Measurements from ENCODE around the gene B4GALNT3.

DNA sequence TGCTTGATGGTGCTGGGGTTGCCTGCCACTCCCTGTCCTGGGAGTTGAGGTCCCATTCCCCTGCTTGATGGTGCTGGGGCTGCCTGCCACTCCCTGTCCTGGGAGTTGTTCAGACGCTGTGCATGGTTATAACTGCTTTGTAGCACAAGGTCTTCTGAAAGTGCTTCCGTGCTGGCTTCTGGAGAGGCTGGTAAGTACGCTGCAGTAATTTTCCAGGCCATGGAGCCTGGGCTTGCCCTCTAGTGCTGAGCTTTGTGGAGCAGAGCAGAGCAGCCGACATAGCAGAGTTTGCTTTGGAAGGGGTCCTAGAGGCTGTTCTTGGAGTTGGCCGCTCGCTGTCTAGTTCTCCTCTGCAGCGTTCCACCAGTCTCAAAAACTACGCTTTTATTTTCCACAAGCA is 6.3 kb downstream of the B4GALNT3 start:
- TF ChIP-seq, protein P1, sequence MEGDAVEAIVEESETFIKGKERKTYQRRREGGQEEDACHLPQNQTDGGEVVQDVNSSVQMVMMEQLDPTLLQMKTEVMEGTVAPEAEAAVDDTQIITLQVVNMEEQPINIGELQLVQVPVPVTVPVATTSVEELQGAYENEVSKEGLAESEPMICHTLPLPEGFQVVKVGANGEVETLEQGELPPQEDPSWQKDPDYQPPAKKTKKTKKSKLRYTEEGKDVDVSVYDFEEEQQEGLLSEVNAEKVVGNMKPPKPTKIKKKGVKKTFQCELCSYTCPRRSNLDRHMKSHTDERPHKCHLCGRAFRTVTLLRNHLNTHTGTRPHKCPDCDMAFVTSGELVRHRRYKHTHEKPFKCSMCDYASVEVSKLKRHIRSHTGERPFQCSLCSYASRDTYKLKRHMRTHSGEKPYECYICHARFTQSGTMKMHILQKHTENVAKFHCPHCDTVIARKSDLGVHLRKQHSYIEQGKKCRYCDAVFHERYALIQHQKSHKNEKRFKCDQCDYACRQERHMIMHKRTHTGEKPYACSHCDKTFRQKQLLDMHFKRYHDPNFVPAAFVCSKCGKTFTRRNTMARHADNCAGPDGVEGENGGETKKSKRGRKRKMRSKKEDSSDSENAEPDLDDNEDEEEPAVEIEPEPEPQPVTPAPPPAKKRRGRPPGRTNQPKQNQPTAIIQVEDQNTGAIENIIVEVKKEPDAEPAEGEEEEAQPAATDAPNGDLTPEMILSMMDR (IDR thresholded peaks at IDR 0.05; ENCODE audit: poor library complexity): no peak
- no peak for TF ChIP-seq EZH2 (IDR thresholded peaks at IDR 0.05; ENCODE audit: borderline replicate concordance)
- no peak for TF ChIP-seq EZH2phosphoT487 (IDR thresholded peaks at IDR 0.05; ENCODE audit: low read depth, severe bottlenecking, unreplicated experiment)

Measured in hepatocyte (in vitro differentiated cells).